GM19438 (cell line): ENCODE measurements around the gene OR2J2.
"Not testable (repeated sequence)": the region's sequence is repeated elsewhere in the genome, so short reads cannot be mapped to it uniquely, and the experiment has no call there.

ENCODE experiments used
- ATAC-seq: cut with Tn5 transposase; IDR thresholded peaks from one replicate; pipeline ENCODE4 v1.9.1; 2021; ENCODE audit warnings: low read depth; ENCODE audit not compliant: unreplicated experiment

The OR2J2 gene

GRCh38 chr6:29170607-29171006 lies at the start of gene OR2J2:
Gene OR2J2 (plus strand): TSS chr6:29170907. CDS start chr6:29173636, 2,729 bp downstream.
- ATAC-seq = not testable (repeated sequence)

GRCh38 chr6:29129326-29130012 lies 41.2 kb upstream of the OR2J2 start:
- ATAC-seq = no peak

GRCh38 chr6:29130644-29131043 lies 40.1 kb upstream of the OR2J2 start:
- no peak for ATAC-seq

- ATAC-seq = no peak
Measured at GRCh38 chr6:29131691-29132090, 39.0 kb upstream of the OR2J2 start.

- no peak for ATAC-seq
Measured at GRCh38 chr6:29137724-29138123, 33.0 kb upstream of the OR2J2 start.

- ATAC-seq = no peak
Measured at GRCh38 chr6:29141606-29142005, 29.1 kb upstream of the OR2J2 start.

- ATAC-seq = no peak
Measured at GRCh38 chr6:29142309-29142708, 28.4 kb upstream of the OR2J2 start.

GRCh38 chr6:29146179-29146578 lies 24.5 kb upstream of the OR2J2 start:
- no peak for ATAC-seq

- ATAC-seq = no peak
Measured at GRCh38 chr6:29147074-29147473, 23.6 kb upstream of the OR2J2 start.

GRCh38 chr6:29149444-29149843 lies 21.3 kb upstream of the OR2J2 start:
- ATAC-seq = not testable (repeated sequence)

GRCh38 chr6:29153083-29153482 lies 17.6 kb upstream of the OR2J2 start:
- ATAC-seq = no peak

- ATAC-seq = not testable (repeated sequence)
Measured at GRCh38 chr6:29155182-29155581, 15.5 kb upstream of the OR2J2 start.

- ATAC-seq = not testable (repeated sequence)
Measured at GRCh38 chr6:29159922-29160321, 10.8 kb upstream of the OR2J2 start.

- ATAC-seq = not testable (repeated sequence)
Measured at GRCh38 chr6:29165571-29165970, 5.1 kb upstream of the OR2J2 start.

- no peak for ATAC-seq
Measured at GRCh38 chr6:29171736-29172135, 1.0 kb downstream of the OR2J2 start.

GRCh38 chr6:29183594-29183993 lies 12.9 kb downstream of the OR2J2 start:
- no peak for ATAC-seq

- ATAC-seq = not testable (repeated sequence)
Measured at GRCh38 chr6:29188659-29189058, 18.0 kb downstream of the OR2J2 start.

GRCh38 chr6:29200767-29201662 lies 30.3 kb downstream of the OR2J2 start:
- no peak for ATAC-seq

- ATAC-seq = no peak
Measured at GRCh38 chr6:29201966-29202365, 31.3 kb downstream of the OR2J2 start.

GRCh38 chr6:29211488-29211887 lies 40.8 kb downstream of the OR2J2 start:
- ATAC-seq = no peak

GRCh38 chr6:29216528-29216927 lies 45.8 kb downstream of the OR2J2 start:
- ATAC-seq = no peak

- ATAC-seq = not testable (repeated sequence)
Measured at GRCh38 chr6:29217242-29217641, 46.5 kb downstream of the OR2J2 start.
